Middle frontal gyrus (tissue), 1 donor: ENCODE data around the gene CLPTM1L.
"Not testable (repeated sequence)": the region's sequence is repeated elsewhere in the genome, so short reads cannot be mapped to it uniquely, and the experiment has no call there.

Experiments
- DNase-seq: peaks from one replicate; pipeline ENCODE4 v3.0.0-alpha.2; 2015; ENCODE audit warnings: low spot score; ENCODE audit errors: extremely low spot score

The CLPTM1L gene

GRCh38 chr5:1380910-1381309, 36.0 kb upstream of the CLPTM1L start:
- no peak for DNase-seq

- DNase-seq: no peak
These were observed 35.3 kb upstream of the CLPTM1L start for GRCh38 chr5:1380011-1380817.

- no peak for DNase-seq
These were observed 34.2 kb upstream of the CLPTM1L start for GRCh38 chr5:1378866-1379659.

- no peak for DNase-seq
These were observed 33.2 kb upstream of the CLPTM1L start for GRCh38 chr5:1378096-1378495.

GRCh38 chr5:1376981-1377380, 32.1 kb upstream of the CLPTM1L start:
- DNase-seq: no peak

GRCh38 chr5:1375871-1376810, 31.2 kb upstream of the CLPTM1L start:
- no peak for DNase-seq

- DNase-seq: no peak
These were observed 29.8 kb upstream of the CLPTM1L start for GRCh38 chr5:1374679-1375055.

GRCh38 chr5:1374030-1374678, 29.3 kb upstream of the CLPTM1L start:
- no peak for DNase-seq

- not testable (repeated sequence) for DNase-seq
These were observed 27.1 kb upstream of the CLPTM1L start for GRCh38 chr5:1371972-1372342.

- no peak for DNase-seq
These were observed 26.5 kb upstream of the CLPTM1L start for GRCh38 chr5:1371218-1371971.

GRCh38 chr5:1370006-1370405, 25.1 kb upstream of the CLPTM1L start:
- DNase-seq: no peak

GRCh38 chr5:1368756-1369155, 23.9 kb upstream of the CLPTM1L start:
- DNase-seq: no peak

GRCh38 chr5:1368236-1368635, 23.3 kb upstream of the CLPTM1L start:
- DNase-seq: no peak

- no peak for DNase-seq
These were observed 22.2 kb upstream of the CLPTM1L start for GRCh38 chr5:1367149-1367548.

GRCh38 chr5:1366514-1366913, 21.6 kb upstream of the CLPTM1L start:
- no peak for DNase-seq

- no peak for DNase-seq
These were observed 19.3 kb upstream of the CLPTM1L start for GRCh38 chr5:1364211-1364610.

- no peak for DNase-seq
These were observed 18.7 kb upstream of the CLPTM1L start for GRCh38 chr5:1363581-1363980.

GRCh38 chr5:1363160-1363559, 18.3 kb upstream of the CLPTM1L start:
- no peak for DNase-seq

- DNase-seq: no peak
These were observed 17.5 kb upstream of the CLPTM1L start for GRCh38 chr5:1362242-1363015.

GRCh38 chr5:1360861-1361260, 16.0 kb upstream of the CLPTM1L start:
- DNase-seq: no peak
